Tracheal epithelial cell (primary cell): ENCODE measurements around the gene TMEM256. TPM values are rescaled to one million over a fixed set of nuclear protein-coding genes. Genes with fewer than 3 reads are reported as not detected.

Experiments used
- total RNA-seq: library from RNA; depleted of rRNA; stranded (reverse); fragments of >200 nt; gene quantifications from 2 replicates; pipeline ENCODE4 v1.2.1, GENCODE V29; 2014

Gene TMEM256
- 125 and 144 TPM in 2 replicates for total RNA-seq

GRCh38 chr17:7403977-7404736 lies at the start of gene TMEM256:
TMEM256 (minus strand) TSS chr17:7404097; CDS start chr17:7404084, 13 bp downstream.

GRCh38 chr17:7444682-7445618 lies 41.1 kb upstream of the TMEM256 start, which contains the start of gene CHRNB1:
CHRNB1 (plus strand) TSS chr17:7445061; CDS start chr17:7445128, 67 bp downstream.

GRCh38 chr17:7439462-7440112 lies 35.7 kb upstream of the TMEM256 start, which contains the start of gene FGF11:
FGF11 (plus strand) TSS chr17:7439512; CDS start chr17:7439621, 109 bp downstream.

GRCh38 chr17:7428557-7428956 lies 24.7 kb upstream of the TMEM256 start, which contains the start of gene SPEM3:
SPEM3 (plus strand) TSS chr17:7428857; CDS start chr17:7428903, 46 bp downstream.

GRCh38 chr17:7425316-7425715 lies 21.4 kb upstream of the TMEM256 start, which contains the start of gene SPEM2:
SPEM2 (plus strand) TSS chr17:7425616; CDS start chr17:7425689, 73 bp downstream.

GRCh38 chr17:7419819-7420610 lies 16.1 kb upstream of the TMEM256 start, which contains the start of gene SPEM1:
SPEM1 (plus strand) TSS chr17:7420324; CDS start chr17:7420385, 61 bp downstream.

GRCh38 chr17:7407485-7408251 lies 3.8 kb upstream of the TMEM256 start, which contains the start of gene NLGN2:
NLGN2 (plus strand) TSS chr17:7407845; CDS start chr17:7408256, 411 bp downstream.

GRCh38 chr17:7394452-7395191 lies 9.3 kb downstream of the TMEM256 start, which contains the start of gene PLSCR3:
PLSCR3 (minus strand) TSS chr17:7394525; CDS start chr17:7394110, 415 bp downstream.

GRCh38 chr17:7380855-7381683 lies 22.8 kb downstream of the TMEM256 start, which contains the start of gene TNK1:
TNK1 (plus strand) TSS chr17:7381089; CDS start chr17:7382927, 1,838 bp downstream.

GRCh38 chr17:7355053-7355452 lies 48.8 kb downstream of the TMEM256 start, which contains the start of gene TMEM95:
TMEM95 (plus strand) TSS chr17:7355156; CDS start chr17:7355205, 49 bp downstream.

Other genes starting within 250 kb of the TMEM256 start
- gene ASGR1, start 224.7 kb downstream of the TMEM256 start, total RNA-seq = 0.64 TPM in 1 of 2 replicates, not detected in the other
- gene DLG4, start 184.3 kb downstream of the TMEM256 start, total RNA-seq = 1.9 and 6.0 TPM in 2 replicates
- 252 and 304 TPM in 2 replicates for gene ACADVL, start 184.2 kb downstream of the TMEM256 start, total RNA-seq
- 45.5 and 66.3 TPM in 2 replicates for gene DVL2, start 169.6 kb downstream of the TMEM256 start, total RNA-seq
- 24.9 and 36.4 TPM in 2 replicates for gene PHF23, start 164.6 kb downstream of the TMEM256 start, total RNA-seq
- 109 and 134 TPM in 2 replicates for gene GABARAP, start 161.6 kb downstream of the TMEM256 start, total RNA-seq
- 20.5 and 25.4 TPM in 2 replicates for gene CTDNEP1, start 152.4 kb downstream of the TMEM256 start, total RNA-seq
- gene ELP5, start 151.9 kb downstream of the TMEM256 start, total RNA-seq = 14.5 TPM in 2 replicates
- gene CLDN7, start 141.6 kb downstream of the TMEM256 start, total RNA-seq = 223 and 297 TPM in 2 replicates
- gene SLC2A4, start 122.4 kb downstream of the TMEM256 start, total RNA-seq = 0.24 TPM in 1 of 2 replicates, not detected in the other
- gene YBX2, start 109.5 kb downstream of the TMEM256 start, total RNA-seq = 0.43 and 0.96 TPM in 2 replicates
- gene EIF5A, start 96.5 kb downstream of the TMEM256 start, total RNA-seq = 273 and 472 TPM in 2 replicates
- gene GPS2, start 88.7 kb downstream of the TMEM256 start, total RNA-seq = 32.2 and 33.7 TPM in 2 replicates
- gene NEURL4, start 74.8 kb downstream of the TMEM256 start, total RNA-seq = 14.5 and 17.6 TPM in 2 replicates
- gene ACAP1, start 67.6 kb downstream of the TMEM256 start, total RNA-seq = 0.21 and 1.9 TPM in 2 replicates
- 28.1 and 54.0 TPM in 2 replicates for gene KCTD11, start 51.9 kb downstream of the TMEM256 start, total RNA-seq
- gene TMEM95, start 48.9 kb downstream of the TMEM256 start, total RNA-seq = not detected in 2 replicates
- gene TNK1, start 23.0 kb downstream of the TMEM256 start, total RNA-seq = 9.9 and 11.9 TPM in 2 replicates
- gene PLSCR3, start 9.6 kb downstream of the TMEM256 start, total RNA-seq = 15.8 and 35.2 TPM in 2 replicates
- 1.9 TPM in 2 replicates for gene NLGN2, start 3.7 kb upstream of the TMEM256 start, total RNA-seq
- not detected in 2 replicates for gene SPEM1, start 16.2 kb upstream of the TMEM256 start, total RNA-seq
- not detected in 2 replicates for gene SPEM2, start 21.5 kb upstream of the TMEM256 start, total RNA-seq
- not detected in 2 replicates for gene SPEM3, start 24.8 kb upstream of the TMEM256 start, total RNA-seq
- 13.4 and 28.7 TPM in 2 replicates for gene TMEM102, start 31.3 kb upstream of the TMEM256 start, total RNA-seq
- 23.7 and 32.8 TPM in 2 replicates for gene FGF11, start 35.4 kb upstream of the TMEM256 start, total RNA-seq
- 6.2 and 8.7 TPM in 2 replicates for gene CHRNB1, start 41.0 kb upstream of the TMEM256 start, total RNA-seq
- 16.4 and 22.4 TPM in 2 replicates for gene ZBTB4, start 75.5 kb upstream of the TMEM256 start, total RNA-seq
- gene SLC35G6, start 77.3 kb upstream of the TMEM256 start, total RNA-seq = not detected in 2 replicates
- gene POLR2A, start 80.3 kb upstream of the TMEM256 start, total RNA-seq = 40.7 and 46.7 TPM in 2 replicates
- gene TNFSF12, start 145.0 kb upstream of the TMEM256 start, total RNA-seq = 2.2 and 4.0 TPM in 2 replicates
- 5.3 and 8.2 TPM in 2 replicates for gene TNFSF13, start 154.7 kb upstream of the TMEM256 start, total RNA-seq
- gene SENP3, start 157.8 kb upstream of the TMEM256 start, total RNA-seq = 102 and 137 TPM in 2 replicates
- gene CD68, start 175.5 kb upstream of the TMEM256 start, total RNA-seq = 12.8 and 21.3 TPM in 2 replicates
- gene MPDU1, start 179.8 kb upstream of the TMEM256 start, total RNA-seq = 92.1 and 93.3 TPM in 2 replicates
- gene SOX15, start 186.0 kb upstream of the TMEM256 start, total RNA-seq = 30.6 and 59.9 TPM in 2 replicates
- gene FXR2, start 210.8 kb upstream of the TMEM256 start, total RNA-seq = 42.8 and 59.8 TPM in 2 replicates
- 24.9 and 27.0 TPM in 2 replicates for gene SAT2, start 223.7 kb upstream of the TMEM256 start, total RNA-seq
- gene SHBG, start 226.0 kb upstream of the TMEM256 start, total RNA-seq = 0.43 and 0.48 TPM in 2 replicates
- gene ATP1B2, start 246.8 kb upstream of the TMEM256 start, total RNA-seq = not detected in 2 replicates